Effector memory CD4-positive, alpha-beta T cell (primary cell): ENCODE data around the gene AFAP1L1.

Source experiments
- DNase-seq, 3 donors: peaks; one replicate each; pipeline ENCODE4 v3.0.0-alpha.2; 2020
- H3K27ac ChIP-seq: 2 replicates; pipeline ENCODE4 v1.7.0; 2013; ENCODE audit warnings: mild to moderate bottlenecking, low read length, moderate library complexity; ENCODE audit not compliant: insufficient read depth, poor library complexity, severe bottlenecking
- H3K27me3 ChIP-seq: replicated peaks from 2 replicates; pipeline ENCODE4 v1.7.0; 2013; ENCODE audit warnings: mild to moderate bottlenecking, low read length; ENCODE audit not compliant: insufficient read depth, control insufficient read depth, poor library complexity, severe bottlenecking
- H3K36me3 ChIP-seq: 2 replicates; pipeline ENCODE4 v1.7.0; 2013; ENCODE audit warnings: mild to moderate bottlenecking, low read length, moderate library complexity; ENCODE audit not compliant: control insufficient read depth, insufficient read depth
- H3K4me1 ChIP-seq: 2 replicates; pipeline ENCODE4 v1.7.0; 2013; ENCODE audit warnings: low read length, mild to moderate bottlenecking; ENCODE audit not compliant: control insufficient read depth, insufficient read depth, poor library complexity, severe bottlenecking
- H3K4me3 ChIP-seq: 2 replicates; pipeline ENCODE4 v1.7.0; 2013; ENCODE audit warnings: low read length, low read depth, mild to moderate bottlenecking; ENCODE audit not compliant: insufficient read depth, poor library complexity, severe bottlenecking
- H3K9me3 ChIP-seq: 2 replicates; pipeline ENCODE4 v1.7.0; 2013; ENCODE audit warnings: mild to moderate bottlenecking, low read length, moderate library complexity; ENCODE audit not compliant: control insufficient read depth

The AFAP1L1 gene

DNA sequence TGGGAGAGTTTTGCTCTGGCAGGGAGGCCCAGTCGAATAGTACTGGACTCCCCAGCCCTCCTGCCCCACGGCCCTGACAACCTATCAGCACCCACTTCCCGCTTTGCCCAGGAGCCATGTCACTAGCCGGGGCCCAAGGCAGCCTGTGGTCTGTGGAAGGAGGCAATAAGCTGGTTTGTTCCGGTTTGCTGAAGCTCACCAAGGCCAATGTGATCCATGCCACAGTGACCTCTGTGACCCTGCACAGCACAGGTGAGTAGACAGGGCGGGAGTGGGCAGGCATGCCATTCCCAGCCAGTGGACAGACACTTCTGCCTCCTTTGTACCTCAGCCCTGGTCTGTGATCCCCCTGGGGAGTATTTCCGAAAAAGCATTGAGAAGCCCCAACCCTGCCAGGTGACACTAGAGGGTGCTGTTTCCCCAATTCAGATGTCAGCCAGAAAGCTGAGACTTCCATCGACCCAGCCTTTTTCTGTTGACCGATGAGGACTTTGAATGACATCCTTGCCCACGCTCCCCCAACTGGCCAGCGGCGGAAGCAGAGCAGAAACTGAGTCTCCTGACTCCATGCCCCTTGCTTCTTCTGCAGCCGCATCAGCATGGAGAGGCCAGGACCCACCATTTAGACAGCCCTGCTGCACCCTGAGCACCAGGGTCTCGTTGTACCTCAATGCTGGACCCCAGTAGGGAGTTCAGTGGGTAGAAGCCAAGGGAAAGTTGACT lies 95.8 kb downstream of the AFAP1L1 start:
- Histone ChIP-seq H3K4me1 (no peaks in the 10 kb centered on the region), H3K27ac (no peak overlapping the region), H3K36me3 (peaks cover 6% of the 10 kb centered on the region), H3K9me3 (no peaks in the 10 kb centered on the region), H3K27me3 (no peaks in the 10 kb centered on the region), H3K4me3 (no peak overlapping the region)
- DNase-seq: peak; percentile 12 to 20 (median 18)

- Histone ChIP-seq H3K36me3 (peaks cover 4% of the 10 kb centered on the region), H3K4me3 (no peak overlapping the region), H3K9me3 (no peaks in the 10 kb centered on the region), H3K4me1 (no peaks in the 10 kb centered on the region), H3K27me3 (no peaks in the 10 kb centered on the region), H3K27ac (no peak overlapping the region)
- no peak for DNase-seq
Measured at GRCh38 chr5:149367972-149368645, 96.5 kb downstream of the AFAP1L1 start.

- H3K27me3 ChIP-seq: no peaks in the 10 kb centered on the region
- H3K9me3 ChIP-seq: no peaks in the 10 kb centered on the region
- no peaks in the 10 kb centered on the region for H3K36me3 ChIP-seq
- H3K27ac ChIP-seq: no peak overlapping the region
- H3K4me3 ChIP-seq: no peak overlapping the region
- H3K4me1 ChIP-seq: no peaks in the 10 kb centered on the region
- DNase-seq: no peak
Measured at GRCh38 chr5:149370878-149371277, 99.2 kb downstream of the AFAP1L1 start.

DNA sequence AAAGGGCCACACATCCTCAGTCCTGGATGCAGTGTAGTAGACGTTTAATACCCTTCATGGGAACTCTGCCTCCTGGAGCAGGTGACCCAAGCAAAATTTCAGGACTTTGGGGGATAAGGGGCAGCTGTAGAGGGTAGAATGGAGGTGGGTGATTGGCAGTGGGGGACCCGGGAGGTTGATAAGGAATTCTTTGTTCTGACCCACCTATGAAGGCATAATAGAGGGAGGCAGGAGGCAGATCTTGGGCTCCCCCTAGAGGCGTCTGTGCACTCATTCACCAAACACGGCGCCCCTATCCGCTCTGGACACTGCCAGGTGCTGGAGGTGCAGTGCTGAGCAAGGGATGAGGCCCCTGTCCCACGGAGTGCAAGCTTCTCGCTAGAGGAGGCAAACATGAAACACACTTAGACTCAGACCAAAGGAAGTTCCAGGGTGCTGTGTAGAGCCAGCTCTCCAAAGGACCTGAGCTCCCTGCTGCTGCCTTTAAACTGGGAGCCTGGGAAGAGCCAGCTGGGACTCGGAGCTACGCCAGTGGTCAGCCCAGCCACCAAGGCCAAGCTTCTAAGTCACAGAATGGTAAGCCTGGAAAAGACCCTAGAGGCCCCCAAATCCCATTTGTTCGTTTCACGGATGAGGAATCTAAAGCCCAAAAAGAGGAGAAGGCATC lies 99.8 kb downstream of the AFAP1L1 start:
- Histone ChIP-seq H3K36me3 (no peaks in the 10 kb centered on the region), H3K4me1 (no peaks in the 10 kb centered on the region), H3K27ac (no peak overlapping the region), H3K27me3 (no peaks in the 10 kb centered on the region), H3K9me3 (no peaks in the 10 kb centered on the region), H3K4me3 (no peak overlapping the region)
- DNase-seq: peak; percentile 36 to 58 (median 41)

DNA sequence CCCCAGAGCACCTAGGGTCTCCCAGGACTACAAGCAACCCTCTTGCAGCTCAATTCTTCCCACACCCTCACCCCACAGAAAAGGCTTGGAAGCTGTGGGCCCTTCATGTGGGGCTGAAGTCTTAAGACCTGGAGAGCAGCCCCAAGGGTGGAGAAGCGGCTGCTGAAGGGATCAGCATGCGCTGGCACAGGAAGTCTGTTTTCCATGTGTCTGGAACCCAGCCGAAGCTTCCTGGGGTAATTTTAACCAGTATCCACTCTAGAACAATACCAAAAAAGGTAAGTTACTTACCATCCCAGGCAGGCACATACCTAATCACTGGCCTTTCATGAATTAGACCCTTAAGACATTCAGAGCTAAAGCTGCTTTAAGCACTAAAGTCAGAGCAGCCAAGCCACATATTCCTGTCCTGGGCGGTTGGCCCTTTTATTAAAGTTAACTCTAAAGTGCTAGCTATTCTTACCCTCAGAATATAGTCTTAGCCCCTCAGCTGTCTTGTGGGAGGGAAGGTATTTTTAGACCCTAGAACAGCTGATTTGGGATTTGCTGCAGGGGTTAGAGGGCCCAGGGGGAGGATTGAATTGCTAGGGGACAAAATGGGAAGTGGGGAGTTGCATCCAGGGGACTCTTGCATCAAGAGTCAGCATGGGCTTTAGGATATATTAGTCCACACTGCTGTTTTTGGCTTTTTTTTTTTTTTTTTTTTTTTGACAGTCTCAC lies 100.6 kb downstream of the AFAP1L1 start:
- Histone ChIP-seq H3K36me3 (no peaks in the 10 kb centered on the region), H3K4me3 (no peak overlapping the region), H3K27ac (no peak overlapping the region), H3K27me3 (no peaks in the 10 kb centered on the region), H3K9me3 (no peaks in the 10 kb centered on the region), H3K4me1 (no peaks in the 10 kb centered on the region)
- no peak for DNase-seq

- H3K36me3 ChIP-seq: no peaks in the 10 kb centered on the region
- DNase-seq: no peak
- no peaks in the 10 kb centered on the region for H3K4me1 ChIP-seq
- H3K4me3 ChIP-seq: no peak overlapping the region
- H3K27ac ChIP-seq: no peak overlapping the region
- no peaks in the 10 kb centered on the region for H3K9me3 ChIP-seq
- no peaks in the 10 kb centered on the region for H3K27me3 ChIP-seq
Measured at GRCh38 chr5:149372932-149373331, 101.3 kb downstream of the AFAP1L1 start.

DNA sequence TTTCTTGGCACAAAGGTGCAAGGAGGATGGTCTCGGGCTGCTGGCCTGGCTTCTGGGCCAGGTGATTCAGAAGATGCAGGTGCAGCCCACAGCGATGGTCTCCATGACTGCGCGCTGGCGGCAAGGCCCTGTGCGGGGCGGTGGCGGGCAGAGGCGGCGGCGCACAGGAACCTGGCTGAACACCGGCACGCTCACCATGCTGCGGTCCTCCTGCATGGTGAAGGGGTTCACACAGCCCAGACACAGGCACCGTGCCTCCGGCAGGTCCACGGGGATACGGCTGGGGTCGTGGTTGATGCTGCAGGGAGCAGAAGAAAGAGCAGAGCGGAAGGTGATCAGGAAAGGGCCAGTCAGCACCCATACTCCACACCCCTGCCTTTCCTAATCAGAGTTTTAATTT lies 102.6 kb downstream of the AFAP1L1 start:
- no peak overlapping the region for H3K27ac ChIP-seq
- H3K4me3 ChIP-seq: no peak overlapping the region
- no peaks in the 10 kb centered on the region for H3K9me3 ChIP-seq
- no peaks in the 10 kb centered on the region for H3K4me1 ChIP-seq
- no peak for DNase-seq
- no peaks in the 10 kb centered on the region for H3K27me3 ChIP-seq
- no peaks in the 10 kb centered on the region for H3K36me3 ChIP-seq

DNA sequence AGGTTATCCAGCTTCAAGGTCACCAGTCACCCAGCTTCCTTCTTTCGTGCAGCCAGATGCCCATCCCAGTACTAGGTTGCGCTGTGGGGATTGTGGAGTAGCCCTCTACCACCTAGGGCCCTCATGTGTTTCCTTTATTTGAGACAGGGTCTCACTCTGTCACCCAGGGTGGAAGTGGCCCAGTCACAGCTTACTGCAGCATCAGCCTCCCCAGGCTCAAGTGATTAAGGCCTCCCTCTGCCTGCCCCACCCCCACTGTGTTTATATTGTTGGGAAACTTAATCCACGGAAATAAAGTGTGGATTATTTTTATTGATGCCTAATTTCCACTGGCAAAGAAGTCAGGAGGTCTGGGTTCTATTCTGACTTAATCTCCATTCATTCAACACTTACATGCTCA lies 103.1 kb downstream of the AFAP1L1 start:
- H3K9me3 ChIP-seq: no peaks in the 10 kb centered on the region
- H3K36me3 ChIP-seq: no peaks in the 10 kb centered on the region
- no peak overlapping the region for H3K27ac ChIP-seq
- no peaks in the 10 kb centered on the region for H3K27me3 ChIP-seq
- DNase-seq: no peak
- H3K4me3 ChIP-seq: no peak overlapping the region
- no peaks in the 10 kb centered on the region for H3K4me1 ChIP-seq

- H3K27ac ChIP-seq: no peak overlapping the region
- H3K36me3 ChIP-seq: no peaks in the 10 kb centered on the region
- H3K27me3 ChIP-seq: no peaks in the 10 kb centered on the region
- H3K9me3 ChIP-seq: no peaks in the 10 kb centered on the region
- no peaks in the 10 kb centered on the region for H3K4me1 ChIP-seq
- H3K4me3 ChIP-seq: no peak overlapping the region
- no peak for DNase-seq
Measured at GRCh38 chr5:149375434-149375833, 103.8 kb downstream of the AFAP1L1 start.
